Left forelimb (tissue), 1 donor: Measurements from ENCODE around the gene PTPRD.

Experiments
- DNase-seq: peaks from one replicate; pipeline ENCODE4 v3.0.0-alpha.2; 2018; ENCODE audit warnings: low spot score

Gene PTPRD

DNA sequence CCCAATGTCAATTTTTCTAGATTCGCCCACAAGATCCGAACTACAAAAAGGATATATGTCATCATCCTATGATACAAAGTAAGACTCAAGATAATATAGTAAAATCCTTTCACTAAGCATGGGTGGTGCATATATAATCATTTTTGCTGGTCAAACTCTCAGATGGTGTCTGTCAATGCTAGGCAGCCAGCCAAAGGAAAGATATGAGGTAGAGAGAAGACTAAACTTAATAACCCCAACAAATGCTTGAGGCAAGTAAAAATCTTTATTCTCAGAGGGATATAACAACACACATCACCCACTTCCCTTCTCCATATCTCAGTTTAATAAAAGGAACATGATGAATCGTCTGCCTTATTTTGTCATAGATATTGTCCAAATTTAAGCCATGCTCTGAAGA lies 1972.0 kb downstream of the PTPRD start:
- DNase-seq: no peak

DNA sequence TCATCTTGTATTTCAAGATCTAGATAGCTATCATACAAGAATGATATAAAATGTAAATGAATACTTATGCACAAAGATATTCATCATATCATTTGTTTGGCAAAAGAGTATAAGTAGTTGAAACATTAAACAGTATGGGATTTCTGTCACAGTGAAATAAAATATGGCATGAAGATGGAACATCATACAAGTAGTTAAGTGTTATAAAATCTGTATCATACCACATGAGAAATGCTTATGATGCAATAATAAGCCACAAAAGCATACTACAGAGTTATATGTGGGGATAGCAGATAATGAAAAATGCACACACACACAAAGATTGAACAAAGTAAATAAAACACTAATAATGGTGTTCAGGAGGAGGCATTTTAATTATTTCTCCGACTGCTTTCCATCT lies 1975.2 kb downstream of the PTPRD start:
- no peak for DNase-seq

DNA sequence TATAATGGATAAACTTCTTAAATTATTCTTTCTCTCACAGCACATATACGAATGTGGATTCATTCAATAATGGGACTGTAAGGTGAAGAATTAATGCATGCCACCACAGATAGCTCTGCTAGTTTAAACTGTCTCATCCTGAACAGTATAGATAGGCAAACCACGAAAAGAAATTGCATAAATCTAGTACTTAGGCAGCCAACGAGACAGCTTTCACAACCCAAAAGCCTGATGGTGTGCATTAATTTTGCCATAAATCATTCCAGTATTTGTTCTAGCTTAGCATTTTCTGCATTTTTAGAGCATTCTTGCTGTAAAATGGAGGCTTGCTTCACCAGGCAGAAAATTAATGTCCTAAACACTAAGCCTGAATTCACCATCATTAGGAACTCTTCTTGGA lies 1979.0 kb downstream of the PTPRD start:
- no peak for DNase-seq

DNA sequence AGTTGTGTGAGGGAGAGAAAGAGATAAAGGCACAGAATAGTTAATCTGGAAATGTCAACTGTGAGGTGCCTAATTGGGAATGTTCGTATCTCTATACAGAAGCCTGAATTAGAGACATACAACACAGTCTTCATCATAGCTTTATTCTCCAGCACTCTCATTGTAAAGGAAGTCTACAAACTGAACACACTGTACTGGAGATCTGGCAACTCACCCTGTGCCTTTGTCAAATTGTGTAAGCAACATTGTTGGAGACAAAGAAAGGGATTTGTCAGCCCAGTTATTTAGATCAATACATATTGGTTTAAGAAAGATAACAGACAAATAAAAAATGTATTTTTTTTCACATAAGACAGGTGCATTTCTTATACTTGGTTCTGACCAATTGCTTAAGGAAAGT lies 1980.3 kb downstream of the PTPRD start:
- no peak for DNase-seq

DNA sequence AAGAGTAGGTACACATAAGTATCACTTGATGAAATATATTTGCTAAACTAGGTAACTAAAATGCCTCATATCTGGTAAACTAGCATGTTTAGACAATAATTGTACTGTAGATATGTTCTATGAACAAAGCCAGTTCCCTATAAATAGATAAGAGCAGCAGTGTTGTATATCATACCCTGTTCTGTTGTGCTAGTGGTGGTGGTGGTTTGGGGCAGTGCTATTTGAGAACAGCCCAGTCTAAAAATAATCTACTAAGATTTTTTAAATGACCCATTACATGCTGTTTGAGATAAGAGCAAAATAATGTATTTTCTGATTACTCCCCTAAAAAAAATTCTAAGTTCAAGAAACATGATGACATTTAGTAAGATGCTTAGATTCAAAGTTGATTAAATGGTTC lies 1984.0 kb downstream of the PTPRD start:
- DNase-seq: no peak

DNA sequence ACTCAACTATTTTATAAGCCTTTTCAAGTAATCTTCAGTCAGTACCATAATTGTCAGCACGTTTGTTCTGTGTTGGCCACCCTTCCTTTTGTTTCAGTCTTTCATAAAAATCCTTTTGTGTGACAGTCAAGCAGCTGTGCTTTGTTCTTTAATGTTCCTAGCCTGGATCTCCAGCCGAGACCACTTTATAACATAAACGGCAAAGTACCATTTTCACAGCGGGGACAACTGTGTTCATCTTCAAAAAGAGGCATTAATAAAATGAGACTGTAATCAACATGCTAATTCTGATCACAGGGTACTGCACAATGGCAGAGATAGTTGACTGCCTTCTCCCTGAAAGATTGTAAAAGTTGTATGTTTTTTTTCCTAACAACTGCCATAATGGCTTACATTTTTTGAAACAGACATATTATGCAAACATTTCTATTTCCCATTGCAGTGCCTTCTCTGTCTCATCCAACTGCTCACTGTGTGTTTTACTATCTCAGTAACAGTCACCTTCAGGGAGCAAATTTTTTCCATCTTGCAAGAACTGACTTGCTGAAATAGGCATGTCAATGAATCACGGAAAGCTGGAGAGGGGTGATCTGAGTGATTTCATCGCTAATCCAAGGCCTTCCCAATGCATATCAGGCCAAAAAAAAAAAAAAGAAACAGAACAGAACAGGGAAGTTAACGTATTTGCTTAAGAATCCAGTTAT lies 1984.7 kb downstream of the PTPRD start:
- DNase-seq: no peak

DNA sequence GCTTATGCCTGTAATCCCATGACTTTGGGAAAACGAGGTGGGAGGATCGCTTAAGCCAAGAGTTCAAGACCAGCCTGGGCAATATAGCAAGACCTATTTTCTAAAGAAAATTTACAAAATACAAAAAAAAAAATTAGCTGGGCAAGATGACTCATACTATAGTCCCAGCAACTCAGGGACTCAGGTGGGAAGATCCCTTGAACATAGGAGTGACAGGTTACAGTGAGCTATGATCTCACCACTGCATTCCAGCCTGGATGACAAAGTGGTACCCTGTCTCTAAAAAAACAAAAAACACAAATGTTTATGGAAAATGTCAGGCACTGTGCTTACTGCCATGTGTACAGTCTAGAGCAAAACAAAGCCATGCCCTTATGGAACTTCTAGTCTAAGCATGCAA lies 1989.9 kb downstream of the PTPRD start:
- no peak for DNase-seq

DNA sequence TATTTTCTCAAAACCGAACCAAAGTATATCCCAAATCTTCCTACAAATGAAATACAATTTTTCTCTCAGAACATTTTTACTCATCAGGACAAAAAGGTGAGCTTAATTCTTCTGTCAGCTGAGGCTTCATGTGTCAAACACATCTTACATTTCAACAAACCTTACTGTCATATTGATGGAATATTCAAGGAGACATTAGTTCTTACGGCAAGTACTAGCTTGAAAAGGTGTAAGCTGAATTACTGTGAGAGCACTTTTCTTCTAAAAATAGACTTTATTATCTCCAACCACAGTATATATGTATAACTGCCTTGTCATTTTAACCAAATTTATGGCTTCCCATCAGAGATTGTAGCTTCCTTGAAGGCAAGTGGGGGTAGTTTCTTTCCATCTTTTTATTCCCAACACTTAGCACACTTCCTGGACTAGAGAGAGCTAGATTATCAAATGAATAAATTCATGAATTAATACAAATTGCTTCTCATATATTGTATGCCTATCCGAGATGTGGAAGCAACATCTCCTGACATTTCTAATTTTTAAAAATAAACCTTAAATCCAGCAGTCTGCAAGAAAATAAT lies 1990.5 kb downstream of the PTPRD start:
- no peak for DNase-seq

DNA sequence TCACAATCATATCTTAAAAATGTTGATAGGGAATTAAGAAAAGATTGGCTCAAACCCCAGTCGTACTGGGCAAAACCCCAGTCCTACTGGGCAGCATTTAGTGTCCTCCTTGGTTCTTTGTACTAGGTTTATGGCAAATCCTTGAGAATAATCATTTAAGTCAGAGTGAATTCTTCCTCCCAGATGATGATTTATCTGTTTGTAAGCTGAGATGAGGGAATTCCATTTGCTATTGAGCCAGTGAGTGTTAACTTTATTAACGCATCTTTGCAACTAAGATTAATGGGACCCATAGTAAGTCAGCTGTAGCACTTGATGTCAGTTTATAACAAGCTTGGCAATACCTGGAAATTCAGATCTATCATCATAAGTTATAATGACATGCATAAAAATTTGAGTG lies 1991.4 kb downstream of the PTPRD start:
- DNase-seq: no peak

DNA sequence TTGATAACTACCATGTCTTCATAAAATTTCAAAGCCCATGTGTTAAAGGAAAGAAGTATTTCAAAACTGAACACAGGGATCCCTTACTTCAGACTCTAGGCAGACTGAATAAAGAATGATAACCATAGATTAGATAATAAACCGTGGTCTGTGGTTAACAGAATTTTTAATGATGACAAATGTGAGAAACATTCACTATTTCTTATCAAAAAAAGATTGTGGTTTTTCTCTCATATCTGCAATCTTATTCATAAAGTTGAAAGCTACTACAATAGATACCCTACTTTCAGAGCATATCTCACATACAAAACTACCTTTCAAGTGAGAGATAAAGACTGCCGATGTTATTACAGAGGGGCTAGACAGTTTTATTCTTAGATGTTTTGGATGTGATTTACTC lies 1996.4 kb downstream of the PTPRD start:
- DNase-seq: no peak

DNA sequence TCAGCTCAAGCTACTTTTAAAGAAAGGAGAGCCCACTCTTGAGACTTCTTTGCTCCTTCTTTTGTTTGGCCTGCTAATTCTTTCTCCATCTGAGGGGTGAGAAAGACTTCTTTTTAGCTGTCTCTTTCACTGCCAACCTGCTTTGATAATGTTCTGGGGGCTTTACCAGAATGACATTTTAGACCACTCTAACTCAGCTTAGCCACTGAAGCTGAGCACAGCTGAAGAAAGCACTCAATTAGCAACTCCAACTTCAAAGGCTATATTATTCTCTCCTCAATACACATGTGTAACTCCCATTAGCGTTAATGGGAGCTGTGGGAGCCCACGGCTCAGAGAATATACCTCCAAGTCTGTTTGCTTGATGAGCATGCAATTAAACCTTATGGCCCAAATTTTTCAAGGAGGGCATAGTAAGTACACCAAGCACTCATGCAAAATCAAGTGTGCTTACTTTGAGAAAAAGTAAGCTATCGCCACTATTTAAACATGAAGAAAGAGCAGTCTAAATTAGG lies 1997.8 kb downstream of the PTPRD start:
- DNase-seq: no peak

DNA sequence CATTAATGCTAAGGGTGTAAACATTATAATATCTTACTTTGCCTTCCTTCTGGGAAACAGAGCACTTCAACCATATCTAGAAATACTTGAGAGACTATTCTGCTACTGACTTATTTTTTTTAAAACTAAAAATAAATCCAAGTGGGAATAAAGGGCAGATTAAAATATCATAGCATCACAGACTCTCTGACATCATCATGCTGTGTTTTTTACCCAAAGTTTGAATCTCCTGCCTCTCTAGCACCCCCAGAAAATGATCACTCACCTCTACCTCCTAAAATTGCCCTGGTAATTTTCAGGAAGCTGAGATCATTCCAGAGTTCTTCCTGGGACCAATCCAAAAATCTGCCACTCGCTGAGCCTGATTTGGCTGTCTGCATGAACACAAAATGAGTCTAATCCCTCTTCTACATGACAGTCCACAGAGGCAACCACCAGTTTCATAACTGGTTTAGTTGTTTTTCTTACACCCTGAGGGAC lies 1999.4 kb downstream of the PTPRD start:
- no peak for DNase-seq

DNA sequence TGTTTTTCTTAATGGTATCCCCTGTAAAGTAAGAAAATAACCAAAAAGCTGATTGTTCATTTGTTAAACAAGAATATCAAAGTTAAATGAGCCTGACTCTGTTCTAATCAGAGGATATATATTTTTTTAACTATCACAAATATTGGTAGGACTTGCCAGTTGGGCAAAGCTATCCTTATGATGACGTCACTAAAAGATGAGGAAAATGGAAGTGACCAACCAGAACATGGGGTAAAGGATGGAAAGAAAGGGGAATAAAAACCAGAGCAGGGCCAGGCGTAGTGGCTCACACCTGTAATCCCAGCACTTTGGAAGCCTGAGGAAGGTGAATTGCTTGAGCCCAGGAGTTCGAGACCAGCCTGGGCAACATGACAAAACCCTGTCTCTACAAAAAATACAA lies 2001.6 kb downstream of the PTPRD start:
- DNase-seq: no peak

DNA sequence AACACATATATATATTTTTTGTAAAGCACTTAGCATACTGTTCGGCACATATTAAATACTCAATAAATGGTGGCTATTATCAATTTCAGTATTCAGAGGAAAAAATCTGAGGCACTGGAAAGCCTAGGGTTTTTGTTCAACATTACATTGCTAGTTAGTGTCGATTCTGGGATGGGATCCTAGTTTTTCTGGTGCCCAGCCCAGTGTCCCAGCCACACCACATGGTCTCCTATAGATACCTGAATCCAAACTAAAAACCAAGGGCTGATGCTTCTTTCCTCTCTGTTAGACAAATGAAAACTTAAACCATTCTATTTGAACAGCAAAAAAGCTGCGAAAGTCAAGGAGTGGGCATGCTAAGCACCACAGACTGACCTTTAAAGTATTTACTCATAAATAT lies 2002.5 kb downstream of the PTPRD start:
- no peak for DNase-seq

DNA sequence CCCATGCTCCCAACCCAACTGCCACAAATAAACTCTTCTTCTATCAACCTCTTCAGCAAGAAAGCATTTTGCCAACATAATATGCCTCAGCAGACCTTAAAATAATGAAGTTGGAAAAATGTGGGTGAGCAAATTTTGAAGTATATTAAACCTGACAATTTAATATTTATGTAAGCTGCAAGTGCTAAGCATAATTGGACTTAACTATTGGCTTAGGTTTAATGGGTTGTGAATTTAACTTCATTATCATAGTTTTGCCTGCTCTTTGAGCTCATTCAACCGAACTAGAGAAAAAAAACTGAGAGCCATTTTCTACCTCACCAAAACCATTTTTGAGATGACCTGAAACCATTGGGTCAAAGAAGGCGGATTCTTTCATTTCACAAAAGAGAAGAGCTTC lies 2007.7 kb downstream of the PTPRD start:
- DNase-seq: no peak

DNA sequence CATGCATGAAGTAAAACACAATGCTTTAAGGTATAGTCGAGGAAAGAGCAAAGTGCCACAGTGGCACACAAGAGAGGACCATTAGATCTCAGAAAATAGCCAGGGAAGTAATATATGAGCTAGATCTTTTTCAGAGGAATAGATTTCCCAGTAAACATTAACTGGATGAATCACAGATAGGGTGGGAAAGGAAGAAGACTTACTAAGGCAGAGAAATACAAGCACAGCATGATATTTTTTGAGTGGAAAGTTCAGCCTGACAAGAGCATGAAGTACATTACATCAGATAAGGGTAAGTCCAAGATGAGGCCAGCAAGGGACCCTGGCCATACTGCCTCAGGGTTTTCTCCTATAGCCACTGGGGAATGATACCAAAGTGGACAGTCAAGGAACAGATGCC lies 2008.6 kb downstream of the PTPRD start:
- DNase-seq: no peak

DNA sequence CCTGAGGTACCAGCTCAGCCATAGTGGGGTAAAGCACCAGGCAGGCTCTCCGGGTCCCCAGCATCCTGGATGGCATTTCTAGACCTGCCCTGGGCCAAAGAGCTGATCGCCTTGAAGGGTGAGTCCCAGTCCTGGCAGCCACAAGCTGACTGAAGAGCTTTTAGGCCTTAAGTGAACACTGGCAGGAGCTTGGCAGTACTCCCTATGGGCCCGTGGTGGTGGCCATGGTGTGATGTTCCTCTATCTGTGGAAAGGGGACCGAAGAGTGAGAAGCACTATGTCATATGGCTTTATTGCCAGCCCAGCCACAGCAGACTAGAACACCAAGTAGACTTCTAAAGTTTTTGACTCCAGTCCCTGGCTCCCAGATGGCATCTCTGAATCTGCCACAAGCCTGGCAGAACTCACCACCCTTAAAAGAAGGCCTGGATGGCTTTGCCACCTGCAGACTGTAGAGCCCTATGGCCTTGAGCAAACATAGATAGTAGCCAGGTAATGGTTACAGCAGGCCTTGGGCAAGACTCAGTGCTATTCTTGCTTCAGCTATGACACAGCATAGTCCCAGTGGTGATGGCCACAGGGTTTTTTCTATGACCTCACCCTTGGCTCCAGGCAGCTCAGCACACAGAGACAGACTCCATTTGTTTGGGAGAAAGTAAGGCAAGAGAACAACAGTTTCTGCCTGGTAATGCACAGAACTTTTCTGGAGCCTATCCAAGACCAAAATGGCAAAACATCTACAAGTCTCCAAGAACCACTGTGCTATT lies 2011.7 kb downstream of the PTPRD start:
- no peak for DNase-seq

DNA sequence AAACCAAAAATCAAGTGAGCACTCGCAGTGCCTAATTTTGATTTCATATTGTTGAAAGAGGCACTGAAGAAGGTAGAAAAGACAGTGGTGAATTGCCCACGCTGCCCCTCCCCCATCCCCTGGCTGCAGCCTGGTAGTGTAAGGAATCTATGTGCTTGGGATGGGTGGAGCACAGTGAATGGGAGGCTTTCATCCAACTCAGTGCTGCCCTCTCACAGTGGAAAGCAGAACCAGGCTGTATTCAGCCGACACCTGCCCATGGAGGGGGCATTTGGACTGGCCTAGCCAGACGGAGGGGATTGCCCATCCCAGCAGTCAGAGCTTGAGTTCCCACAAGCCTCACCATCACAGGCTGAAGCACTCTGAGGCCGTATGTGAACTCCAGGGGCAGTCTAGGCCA lies 2012.9 kb downstream of the PTPRD start:
- DNase-seq: no peak

DNA sequence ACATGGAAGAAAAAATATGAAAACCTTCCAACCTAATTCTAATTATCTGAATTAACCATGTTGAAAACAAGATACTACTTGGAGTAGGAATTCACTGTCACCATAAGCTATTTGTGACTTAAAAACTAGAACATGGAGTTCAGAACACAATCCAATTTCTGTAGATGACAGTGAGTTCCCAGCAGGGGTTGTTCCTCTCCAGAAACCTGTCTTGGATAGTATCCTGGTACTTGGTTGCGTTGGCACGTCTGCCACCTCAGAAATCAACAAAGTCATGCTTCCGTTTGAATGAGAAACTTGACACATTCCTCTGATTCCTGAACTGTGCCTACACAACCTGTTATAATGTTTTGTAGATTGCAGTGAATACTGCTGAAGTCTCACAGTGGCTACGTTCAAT lies 2023.3 kb downstream of the PTPRD start:
- no peak for DNase-seq

DNA sequence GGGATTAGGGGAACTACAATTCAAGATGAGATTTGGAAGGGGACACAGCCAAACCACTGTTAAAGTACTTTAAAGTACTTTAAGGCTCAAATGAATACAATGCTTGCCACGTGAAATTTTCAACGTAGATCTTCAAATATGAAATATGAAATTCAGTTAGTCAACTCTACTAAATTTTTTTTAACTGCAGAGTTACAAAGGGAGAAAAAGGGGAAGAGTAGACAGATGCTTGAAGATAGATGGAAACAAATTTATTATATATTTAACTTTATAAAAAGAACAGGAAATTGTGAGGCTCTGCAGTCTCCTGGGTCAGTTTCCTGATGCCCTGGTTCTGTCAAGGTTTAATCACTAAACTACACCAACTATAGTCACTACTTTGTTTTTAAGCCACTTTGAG lies 2027.8 kb downstream of the PTPRD start:
- DNase-seq: no peak

DNA sequence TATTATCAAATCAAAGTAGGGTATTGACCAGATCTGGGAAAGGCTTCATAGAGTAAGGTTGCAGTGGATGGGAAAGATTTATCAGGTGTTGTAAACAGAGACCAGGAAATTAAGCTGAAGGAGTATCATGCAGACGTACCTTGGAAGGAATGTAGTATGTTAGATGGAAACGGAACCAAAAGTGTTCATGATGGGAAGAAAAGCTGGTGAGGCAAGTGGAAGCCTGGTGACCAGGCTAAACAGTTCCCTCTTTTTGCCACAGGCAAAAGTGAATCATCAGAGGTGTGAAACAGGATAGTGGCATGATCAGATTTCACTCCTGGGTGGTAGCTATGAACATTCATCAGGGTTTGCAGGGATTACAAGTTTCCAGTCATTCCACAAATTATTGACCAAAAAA lies 2033.1 kb downstream of the PTPRD start:
- no peak for DNase-seq

DNA sequence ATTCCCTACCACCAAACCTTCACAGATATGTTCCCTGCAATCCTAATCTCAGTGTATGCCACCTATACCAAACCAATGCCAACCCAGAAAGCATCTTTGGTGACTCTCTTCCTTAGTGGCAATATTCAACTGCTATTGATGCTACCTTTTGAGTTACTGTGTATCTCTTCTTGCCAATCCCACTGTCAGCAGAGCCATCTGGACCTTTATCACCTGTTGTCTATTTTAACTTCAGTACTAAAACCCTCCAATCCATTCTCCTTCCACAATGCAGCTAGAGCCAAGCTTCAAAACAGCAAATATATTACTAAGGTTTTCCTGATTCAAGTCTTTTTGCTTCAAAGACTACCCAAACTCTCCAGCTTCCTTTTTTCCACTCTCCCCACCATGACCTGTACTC lies 2036.1 kb downstream of the PTPRD start:
- no peak for DNase-seq

DNA sequence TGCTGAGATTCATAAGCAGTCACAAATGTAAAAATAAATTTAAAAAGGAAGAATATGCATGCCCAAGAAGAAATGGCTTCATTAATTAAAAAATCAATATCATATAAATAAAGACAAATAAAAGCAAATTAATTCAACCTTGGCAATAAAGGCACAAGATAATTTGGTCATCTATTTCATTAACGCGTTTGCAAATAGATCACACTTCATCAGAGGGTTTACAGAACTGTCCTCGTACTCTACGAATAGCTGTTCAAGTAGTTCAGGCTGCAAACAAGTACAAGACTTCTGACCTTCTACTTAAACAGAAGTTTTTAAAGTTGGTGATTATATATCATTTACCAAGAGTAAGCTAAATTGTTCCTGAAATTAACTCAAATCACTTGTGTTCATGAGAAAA lies 2038.0 kb downstream of the PTPRD start:
- no peak for DNase-seq
